Vagina (tissue), 2 donors: ENCODE measurements around the gene HGF.

Source experiments
- CTCF ChIP-seq, 3 experiments: fragments of 450-650 bp in 2 of 3; fragments of 200-600 bp in 1 of 3; sonication (generic) in 1 of 3; IDR thresholded peaks; one replicate each; pipeline ENCODE4 v1.5.1; 2017 to 2019; ENCODE audit warnings: antibody characterized with exemption in 3 of 3, mild to moderate bottlenecking in 2 of 3, moderate library complexity in 2 of 3
- POLR2A ChIP-seq, 2 donors: fragments of 450-650 bp; IDR thresholded peaks; one replicate each; pipeline ENCODE4 v1.6.1; 2017; ENCODE audit warnings: antibody characterized with exemption in 2 of 2, mild to moderate bottlenecking in 2 of 2, moderate library complexity in 2 of 2
- POLR2AphosphoS5 ChIP-seq, 2 donors: sonication (generic); formaldehyde crosslinking; IDR thresholded peaks; one replicate each; pipeline ENCODE4 v1.9.0; 2017; ENCODE audit warnings: antibody characterized with exemption in 2 of 2, mild to moderate bottlenecking in 2 of 2, low read depth in 1 of 2; ENCODE audit not compliant: insufficient read depth in 1 of 2

- TF ChIP-seq POLR2A (IDR thresholded peaks at IDR 0.05) (no peak), CTCF (IDR thresholded peaks at IDR 0.05) (no peak), POLR2AphosphoS5 (IDR thresholded peaks at IDR 0.05; ENCODE audit: insufficient read depth in 1 of 2, low read depth in 1 of 2) (no peak)
Observed at GRCh38 chr7:81802251-81802650, 32.4 kb upstream of the HGF start.
